HL-60 (cell line): ENCODE measurements around the gene TXNDC12.

Experiments
- DNase-seq, 2 experiments: peaks; one replicate each; pipeline ENCODE4 v3.0.0-alpha.2; 2010 to 2020; ENCODE audit warnings: low read depth in 1 of 2, low spot score in 1 of 2
- H3K27ac ChIP-seq: fragments of 250-450 bp; sonication (Bioruptor Pico); replicated peaks from 2 replicates; pipeline ENCODE4 v1.5.1; 2020; ENCODE audit warnings: mild to moderate bottlenecking, moderate library complexity
- H3K27me3 ChIP-seq: fragments of 250-450 bp; sonication (Bioruptor Pico); 2 replicates; pipeline ENCODE4 v1.5.1; 2021; ENCODE audit warnings: mild to moderate bottlenecking, moderate library complexity; ENCODE audit not compliant: insufficient read depth, poor library complexity, severe bottlenecking
- H3K4me3 ChIP-seq: replicated peaks from 2 replicates; pipeline ENCODE4 v1.5.1; 2011; ENCODE audit warnings: mild to moderate bottlenecking, control low read depth, low read length; ENCODE audit not compliant: insufficient read depth
- CTCF ChIP-seq: IDR thresholded peaks from one replicate; pipeline ENCODE4 v1.5.1; 2011; ENCODE audit warnings: low read length, control low read depth, inconsistent platforms; ENCODE audit not compliant: insufficient read depth
- GABPA ChIP-seq: IDR thresholded peaks from 2 replicates; pipeline ENCODE4 v1.6.1; 2012; ENCODE audit warnings: low read depth
- POLR2AphosphoS5 ChIP-seq: IDR thresholded peaks from 2 replicates; pipeline ENCODE4 v1.6.1; 2012; ENCODE audit warnings: low read depth
- REST ChIP-seq: IDR thresholded peaks from 2 replicates; pipeline ENCODE4 v1.6.1; 2012; ENCODE audit warnings: low read depth; ENCODE audit not compliant: insufficient replicate concordance
- SPI1 ChIP-seq: IDR thresholded peaks from 2 replicates; pipeline ENCODE4 v1.6.1; 2012; ENCODE audit warnings: low read depth, mild to moderate bottlenecking, borderline replicate concordance

The TXNDC12 gene

GRCh38 chr1:51997974-51998382 is 57.0 kb downstream of the TXNDC12 start:
- no peak for DNase-seq
- no peak overlapping the region for H3K27ac ChIP-seq
- H3K4me3 ChIP-seq, result no peak overlapping the region
- peaks cover 8% of the 10 kb centered on the region for H3K27me3 ChIP-seq
- TF ChIP-seq GABPA (no peak), CTCF (no peak), POLR2AphosphoS5 (no peak), SPI1 (no peak), REST (no peak)

GRCh38 chr1:51990478-51990965 is 64.5 kb downstream of the TXNDC12 start, which contains the start of gene RAB3B:
RAB3B (minus strand) TSS chr1:51990700; CDS start chr1:51977117, 13,583 bp downstream.
- Histone ChIP-seq H3K27me3 (peaks cover 22% of the 10 kb centered on the region), H3K4me3 (peak within 1 kb of the TSS; percentile 42), H3K27ac (no peak within 1 kb of the TSS)
- DNase-seq, result peak; percentile 21 to 25
- TF ChIP-seq POLR2AphosphoS5 (no peak), SPI1 (no peak), GABPA (no peak), CTCF (no peak), REST (no peak)

- peaks cover 22% of the 10 kb centered on the region for H3K27me3 ChIP-seq
- DNase-seq, result no peak
- no peak overlapping the region for H3K27ac ChIP-seq
- H3K4me3 ChIP-seq, result peak overlapping the region; percentile 42
- TF ChIP-seq POLR2AphosphoS5 (no peak), REST (no peak), GABPA (no peak), SPI1 (no peak), CTCF (no peak)
Measured at GRCh38 chr1:51989582-51990477, 65.2 kb downstream of the TXNDC12 start.
